NCI-H82 treated with DMSO at 0.1 percent for 48 hours (cell line): ENCODE data around the gene CDKN1B.

Source experiments
- DNase-seq: peaks from one replicate; lab custom pipeline; 2025; ENCODE audit not compliant: unreplicated experiment; lab: John Stamatoyannopoulos, UW

Gene CDKN1B

DNA sequence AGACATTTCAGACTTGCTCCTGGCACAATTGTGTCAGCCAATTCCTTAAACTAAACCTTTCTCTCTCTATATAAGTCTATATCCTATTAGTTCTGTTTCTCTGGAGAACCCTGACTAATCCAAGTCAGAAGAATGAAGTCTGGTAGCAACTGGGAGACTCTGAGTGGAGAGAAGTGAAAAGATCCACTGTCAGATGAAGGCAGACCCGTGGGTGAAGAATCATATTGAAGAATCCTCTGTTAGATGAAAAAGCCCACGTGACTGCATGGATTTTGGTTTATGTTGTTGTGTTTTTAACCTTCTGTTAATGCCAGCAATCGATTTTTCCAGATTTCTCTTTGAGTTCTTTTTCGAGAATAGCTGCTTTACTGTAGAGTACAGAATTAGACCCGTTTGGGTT lies 38.8 kb downstream of the CDKN1B start:
- DNase-seq, result no peak

DNA sequence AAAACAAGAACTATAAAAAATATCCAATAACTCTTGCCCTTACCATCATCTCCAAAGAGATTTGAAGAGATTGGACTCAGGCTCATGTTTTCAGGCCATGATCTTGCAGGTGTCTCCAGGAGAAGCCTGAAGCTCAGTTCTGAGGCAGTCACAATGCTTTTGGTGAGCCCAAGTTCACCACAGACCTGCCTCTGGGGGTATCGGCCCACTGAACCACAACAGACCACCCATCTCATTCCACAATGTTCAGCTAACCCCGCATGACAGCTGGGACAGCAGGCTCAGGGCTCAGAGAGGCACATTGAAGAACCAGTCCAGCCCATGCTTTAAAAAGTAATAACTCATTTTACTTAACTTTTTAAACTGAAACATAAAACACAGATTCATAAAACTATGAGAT lies 40.0 kb downstream of the CDKN1B start:
- no peak for DNase-seq

DNA sequence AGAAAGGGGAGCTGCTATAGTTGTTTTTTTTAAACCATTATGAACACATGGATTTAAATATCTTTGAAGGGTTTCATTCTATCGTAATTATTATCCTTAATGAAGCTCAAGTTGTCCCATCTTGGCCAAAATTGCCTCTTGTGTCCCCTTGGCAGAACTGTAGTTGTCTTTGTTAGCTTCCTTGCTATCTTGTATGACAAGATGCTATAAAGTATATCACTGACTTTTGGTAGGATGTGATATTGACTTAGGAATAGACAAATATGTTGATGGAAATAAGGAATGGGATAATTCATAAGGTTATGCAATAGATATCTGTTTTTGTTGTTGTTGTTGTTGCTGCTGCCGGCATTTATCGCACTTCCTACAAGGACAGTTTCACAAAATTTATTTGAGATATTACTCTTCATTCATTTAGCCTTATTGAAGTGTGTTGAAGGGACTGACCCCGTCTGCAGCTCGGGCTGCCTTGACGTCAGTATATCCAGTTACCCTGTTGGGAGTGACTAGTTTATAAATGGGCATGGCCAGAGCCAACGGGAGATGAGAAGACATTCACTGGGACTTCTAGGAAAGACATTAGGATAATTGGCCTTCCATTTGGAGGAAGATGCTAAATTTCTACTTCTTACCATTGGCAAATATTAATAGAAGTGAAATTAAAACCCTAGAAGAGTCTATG lies 42.2 kb downstream of the CDKN1B start:
- DNase-seq, result no peak

DNA sequence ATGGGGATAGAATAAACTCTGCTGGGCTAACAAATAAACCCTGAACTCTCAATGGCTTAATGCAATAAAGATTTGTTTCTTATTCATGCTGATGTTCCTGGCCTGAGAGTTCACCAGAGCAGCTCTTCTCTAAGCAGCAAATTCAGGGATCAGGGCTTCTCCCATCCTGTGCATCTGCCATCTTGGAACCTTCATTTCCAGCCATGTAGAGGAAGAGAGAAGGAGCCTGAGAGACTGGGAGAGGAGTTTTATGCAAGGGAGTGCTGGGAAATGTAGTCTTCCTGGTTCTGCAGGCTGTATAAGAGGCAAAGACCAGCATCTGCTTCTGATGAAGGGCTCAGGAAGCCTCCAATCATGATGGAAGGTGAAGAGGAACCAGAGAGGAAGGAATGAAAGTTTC lies 47.7 kb downstream of the CDKN1B start:
- no peak for DNase-seq

DNA sequence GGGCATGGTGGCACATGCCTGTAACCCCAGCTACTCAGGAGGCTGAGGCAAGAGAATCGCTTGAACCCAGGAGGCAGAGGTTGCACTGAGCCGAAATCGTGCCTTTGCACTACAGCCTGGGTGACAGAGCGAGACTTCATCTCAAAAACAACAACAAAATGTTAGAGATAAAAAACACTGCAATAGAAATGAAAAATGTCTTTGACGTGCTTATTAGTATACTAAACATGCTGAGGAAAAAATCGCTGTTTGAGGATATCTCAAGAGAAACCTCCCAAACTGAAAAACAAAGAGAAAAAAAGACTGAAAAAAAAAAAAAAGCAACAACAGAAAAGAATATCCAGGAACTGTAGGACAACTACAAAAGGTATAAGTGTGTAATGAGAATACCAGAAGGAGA lies 53.1 kb downstream of the CDKN1B start:
- DNase-seq, result no peak
